Colonic mucosa (tissue), 4 donors: Measurements from ENCODE around the gene ST8SIA6. TPM values are rescaled to one million over a fixed set of nuclear protein-coding genes. Genes with fewer than 3 reads are reported as not detected.
"Not testable (repeated sequence)": the region's sequence is repeated elsewhere in the genome, so short reads cannot be mapped to it uniquely, and the experiment has no call there.

Source experiments
- DNase-seq: peaks from one replicate; pipeline ENCODE4 v3.0.0-alpha.2; 2020
- H3K27ac ChIP-seq: fragments of 200-600 bp; one replicate; pipeline ENCODE4 v1.8.0; 2021
- H3K27me3 ChIP-seq: fragments of 200-600 bp; one replicate; pipeline ENCODE4 v1.8.0; 2021
- H3K36me3 ChIP-seq: fragments of 200-600 bp; one replicate; pipeline ENCODE4 v1.8.0; 2021
- H3K4me1 ChIP-seq: fragments of 200-600 bp; one replicate; pipeline ENCODE4 v1.8.0; 2021; ENCODE audit warnings: mild to moderate bottlenecking
- H3K4me3 ChIP-seq: fragments of 200-600 bp; one replicate; pipeline ENCODE4 v1.8.0; 2021
- H3K9ac ChIP-seq, 2 donors: one replicate each; pipeline ENCODE4 v1.7.0; 2013; ENCODE audit warnings: control low read depth in 2 of 2, low read depth in 2 of 2, low read length in 2 of 2
- H3K9me3 ChIP-seq: fragments of 200-600 bp; one replicate; pipeline ENCODE4 v1.8.0; 2021
- CTCF ChIP-seq: fragments of 200-600 bp; IDR thresholded peaks from one replicate; pipeline ENCODE4 v1.8.0; 2022; ENCODE audit warnings: antibody characterized with exemption, mild to moderate bottlenecking
- intact Hi-C: fragments of 100-400 bp; cut with DNase I; formaldehyde crosslinking; loops from one replicate; pipeline ENCODE4 v1.14.1; 2022
- total RNA-seq, 2 donors: library from RNA; stranded (reverse); fragmentation: NEBNext Ultra II Directional in 1 of 2; extraction: Animal tissue kit (Norgen Biotek cat#: 25700) in 1 of 2; gene quantifications; one replicate each; pipeline ENCODE4 v1.2.1, GENCODE V29; 2021
- donor health status: healthy.
- donor health status: DM: no; HTN: no; CAD: no.
- donor health status: DM: no; HTN: no; CAD: no.

The ST8SIA6 gene
- total RNA-seq, 2 donors from 2014 or later = 0.94 to 3.5 TPM

- no peaks in the 10 kb centered on the region for H3K36me3 ChIP-seq
- H3K27ac ChIP-seq = no peak overlapping the region
- H3K4me3 ChIP-seq = no peak overlapping the region
- intact Hi-C loops = loop anchor here (10.0 kb wide), 1 partner anchor 116 kb away; no protein-coding TSS in a partner anchor
- H3K9me3 ChIP-seq = no peaks in the 10 kb centered on the region
- H3K27me3 ChIP-seq = no peaks in the 10 kb centered on the region
- TF ChIP-seq CTCF = no peak
- no peaks in the 10 kb centered on the region for H3K4me1 ChIP-seq
- no peak overlapping the region for H3K9ac ChIP-seq
- DNase-seq = no peak
These were observed 43.5 kb downstream of the ST8SIA6 start for GRCh38 chr10:17410907-17411306.

- DNase-seq = no peak
- no peaks in the 10 kb centered on the region for H3K36me3 ChIP-seq
- H3K9me3 ChIP-seq = no peaks in the 10 kb centered on the region
- no peaks in the 10 kb centered on the region for H3K4me1 ChIP-seq
- no peak overlapping the region for H3K4me3 ChIP-seq
- H3K27me3 ChIP-seq = no peaks in the 10 kb centered on the region
- intact Hi-C loops = no loop called here
- H3K9ac ChIP-seq = no peak overlapping the region
- H3K27ac ChIP-seq = no peak overlapping the region
- no peak for TF ChIP-seq CTCF
These were observed 45.1 kb downstream of the ST8SIA6 start for GRCh38 chr10:17409170-17409733.

GRCh38 chr10:17407047-17407446 is 47.3 kb downstream of the ST8SIA6 start:
- Histone ChIP-seq H3K9ac (no peak overlapping the region), H3K9me3 (no peaks in the 10 kb centered on the region), H3K4me1 (no peaks in the 10 kb centered on the region), H3K4me3 (no peak overlapping the region), H3K27me3 (no peaks in the 10 kb centered on the region), H3K27ac (no peak overlapping the region), H3K36me3 (no peaks in the 10 kb centered on the region)
- intact Hi-C loops = no loop called here
- DNase-seq = no peak
- TF ChIP-seq CTCF = no peak

GRCh38 chr10:17406036-17406834 is 48.2 kb downstream of the ST8SIA6 start:
- Histone ChIP-seq H3K4me3 (no peak overlapping the region), H3K9ac (no peak overlapping the region), H3K9me3 (no peaks in the 10 kb centered on the region), H3K36me3 (no peaks in the 10 kb centered on the region), H3K27ac (no peak overlapping the region), H3K27me3 (no peaks in the 10 kb centered on the region), H3K4me1 (no peaks in the 10 kb centered on the region)
- peak; percentile 38 for DNase-seq
- no peak for TF ChIP-seq CTCF
- intact Hi-C loops = no loop called here

- no peak overlapping the region for H3K4me3 ChIP-seq
- no peaks in the 10 kb centered on the region for H3K4me1 ChIP-seq
- no peak for TF ChIP-seq CTCF
- DNase-seq = no peak
- H3K27me3 ChIP-seq = no peaks in the 10 kb centered on the region
- H3K9ac ChIP-seq = no peak overlapping the region
- intact Hi-C loops = no loop called here
- no peaks in the 10 kb centered on the region for H3K9me3 ChIP-seq
- no peak overlapping the region for H3K27ac ChIP-seq
- H3K36me3 ChIP-seq = no peaks in the 10 kb centered on the region
These were observed 51.2 kb downstream of the ST8SIA6 start for GRCh38 chr10:17403161-17403560.

GRCh38 chr10:17402040-17402439 is 52.4 kb downstream of the ST8SIA6 start:
- H3K4me1 ChIP-seq, H3K36me3 ChIP-seq, H3K27me3 ChIP-seq, H3K27ac ChIP-seq, H3K4me3 ChIP-seq, intact Hi-C loops, DNase-seq, H3K9me3 ChIP-seq, H3K9ac ChIP-seq: not testable (repeated sequence)
